ENCODE results near the gene MCC. TPM values are rescaled to one million over a fixed set of nuclear protein-coding genes. Genes with fewer than 3 reads are reported as not detected.

Gene MCC
- total RNA-seq, 1 donor: under 0.01 TPM

- no peak for DNase-seq (ENCODE audit: low read depth in 2 of 3, low spot score in 2 of 3)
These were observed 462.7 kb downstream of the MCC start for GRCh38 chr5:113025596-113025995.

DNA sequence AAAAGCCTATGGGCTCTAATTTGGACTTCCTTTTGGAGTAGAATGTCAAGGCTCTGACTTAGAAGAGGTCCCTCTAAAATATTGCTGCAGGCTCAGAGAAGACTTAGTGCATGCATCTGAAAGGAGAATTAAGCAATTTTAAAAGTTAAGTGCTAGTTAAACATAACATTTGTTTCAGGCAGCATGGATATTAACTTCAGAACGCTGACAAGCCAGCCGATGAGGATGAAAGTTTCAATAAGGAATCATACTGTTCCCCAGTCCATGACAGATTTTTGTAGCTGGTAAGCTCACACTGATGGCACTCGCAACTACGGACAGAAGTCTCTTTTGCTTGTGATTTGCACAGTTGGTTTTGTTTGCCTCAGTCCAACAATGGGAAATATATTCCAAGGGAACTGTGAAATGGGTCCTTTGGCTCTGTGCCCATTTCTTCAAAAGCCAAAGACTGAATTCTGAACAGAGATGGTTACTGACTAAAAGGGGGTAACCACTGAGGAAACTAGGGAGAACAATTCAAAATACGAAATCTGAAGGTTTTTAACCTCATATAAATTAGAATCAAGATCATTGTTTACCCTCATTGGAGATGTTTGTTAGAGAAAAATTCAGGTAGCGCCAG lies 464.1 kb downstream of the MCC start:
- no peak for DNase-seq (ENCODE audit: low read depth in 2 of 3, low spot score in 2 of 3)

- peak; percentile 18 to 56 (median 25) for DNase-seq (ENCODE audit: low read depth in 2 of 3, low spot score in 2 of 3)
These were observed 465.6 kb downstream of the MCC start for GRCh38 chr5:113022661-113023060.

GRCh38 chr5:113020461-113021273 lies 467.6 kb downstream of the MCC start:
- DNase-seq (ENCODE audit: low read depth in 2 of 3, low spot score in 2 of 3): no peak

- DNase-seq (ENCODE audit: low read depth in 2 of 3, low spot score in 2 of 3): no peak
These were observed 470.2 kb downstream of the MCC start for GRCh38 chr5:113017881-113018635.

DNA sequence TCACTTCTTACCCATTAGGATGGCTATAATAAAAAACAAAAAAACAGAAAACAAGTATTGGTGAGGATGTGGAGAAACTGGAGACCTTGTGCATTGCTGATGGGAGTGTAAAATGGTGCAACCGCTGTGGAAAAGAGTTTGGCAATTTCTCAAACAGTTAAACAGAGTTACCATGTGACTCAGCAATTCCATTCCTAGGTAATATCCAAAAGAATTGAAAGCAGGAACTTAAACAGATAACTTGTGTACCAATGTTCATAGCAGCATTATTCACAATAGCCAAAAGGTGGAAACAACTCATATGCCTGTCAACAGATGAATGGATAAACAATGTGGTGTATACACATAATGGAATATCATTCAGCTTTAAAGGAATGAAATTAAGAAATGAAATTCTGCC lies 482.8 kb downstream of the MCC start:
- no peak for DNase-seq (ENCODE audit: low read depth in 2 of 3, low spot score in 2 of 3)

DNA sequence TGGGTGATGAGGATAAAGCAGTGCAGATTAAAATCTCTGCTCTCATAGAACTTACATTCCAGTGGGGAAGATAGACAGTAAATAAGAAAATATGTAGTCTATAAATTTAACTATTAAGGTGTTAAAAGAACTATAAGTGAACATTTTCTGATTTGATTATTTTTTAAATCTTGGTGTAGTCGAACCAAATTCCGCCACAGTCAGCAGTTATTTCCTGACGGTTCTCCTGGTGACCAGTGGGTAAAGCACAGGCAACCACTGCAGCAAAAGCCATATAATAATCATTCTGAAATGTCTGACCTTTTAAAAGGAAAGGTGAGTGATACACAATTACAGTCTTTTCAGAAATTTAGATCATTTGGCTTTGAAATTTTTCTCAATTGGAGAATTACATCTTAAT lies 484.5 kb downstream of the MCC start:
- DNase-seq (ENCODE audit: low read depth in 2 of 3, low spot score in 2 of 3): no peak

DNA sequence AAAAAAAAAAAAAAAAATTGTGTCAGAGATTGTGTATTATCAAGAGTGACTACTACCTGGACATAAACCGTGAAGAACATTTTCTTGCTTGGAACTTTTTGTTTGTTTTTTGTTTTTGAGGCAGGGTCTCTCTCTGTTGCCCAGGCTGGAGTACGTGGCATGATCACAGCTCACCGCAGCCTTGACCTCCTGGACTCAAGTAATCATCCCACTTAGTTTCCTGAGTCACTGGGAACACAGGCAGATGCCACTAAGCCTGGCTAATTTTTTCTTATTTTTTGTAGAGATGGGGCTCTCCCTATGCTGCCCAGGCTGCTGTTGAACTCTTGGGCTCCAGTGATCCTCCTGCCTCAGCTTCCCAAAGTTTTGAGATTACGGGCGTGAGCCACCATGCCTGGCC lies 485.8 kb downstream of the MCC start:
- DNase-seq (ENCODE audit: low read depth in 2 of 3, low spot score in 2 of 3): no peak

- no peak for DNase-seq (ENCODE audit: low read depth in 2 of 3, low spot score in 2 of 3)
These were observed 487.8 kb downstream of the MCC start for GRCh38 chr5:113000466-113000865.

DNA sequence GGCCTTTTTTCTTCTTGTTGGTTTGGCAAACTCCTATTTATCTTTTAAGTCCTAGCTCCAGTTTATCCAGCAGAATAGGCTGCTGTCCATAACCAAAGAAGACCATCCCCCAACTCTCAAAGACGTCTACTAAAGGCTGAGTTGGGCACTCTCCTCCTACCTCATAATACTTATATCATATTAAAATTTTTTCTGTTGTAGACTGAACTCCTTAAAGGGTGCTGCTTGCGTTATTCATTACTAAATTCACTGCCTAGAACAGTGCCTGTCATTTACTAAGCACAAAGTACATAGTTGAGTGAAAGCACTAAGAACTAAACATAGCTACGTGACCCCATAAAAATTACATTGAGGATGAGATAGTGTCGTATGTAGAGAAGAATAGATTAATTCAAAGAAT lies 490.0 kb downstream of the MCC start:
- DNase-seq (ENCODE audit: low read depth in 2 of 3, low spot score in 2 of 3): no peak

GRCh38 chr5:112996830-112997374 lies 491.4 kb downstream of the MCC start:
- DNase-seq (ENCODE audit: low read depth in 2 of 3, low spot score in 2 of 3): no peak

DNA sequence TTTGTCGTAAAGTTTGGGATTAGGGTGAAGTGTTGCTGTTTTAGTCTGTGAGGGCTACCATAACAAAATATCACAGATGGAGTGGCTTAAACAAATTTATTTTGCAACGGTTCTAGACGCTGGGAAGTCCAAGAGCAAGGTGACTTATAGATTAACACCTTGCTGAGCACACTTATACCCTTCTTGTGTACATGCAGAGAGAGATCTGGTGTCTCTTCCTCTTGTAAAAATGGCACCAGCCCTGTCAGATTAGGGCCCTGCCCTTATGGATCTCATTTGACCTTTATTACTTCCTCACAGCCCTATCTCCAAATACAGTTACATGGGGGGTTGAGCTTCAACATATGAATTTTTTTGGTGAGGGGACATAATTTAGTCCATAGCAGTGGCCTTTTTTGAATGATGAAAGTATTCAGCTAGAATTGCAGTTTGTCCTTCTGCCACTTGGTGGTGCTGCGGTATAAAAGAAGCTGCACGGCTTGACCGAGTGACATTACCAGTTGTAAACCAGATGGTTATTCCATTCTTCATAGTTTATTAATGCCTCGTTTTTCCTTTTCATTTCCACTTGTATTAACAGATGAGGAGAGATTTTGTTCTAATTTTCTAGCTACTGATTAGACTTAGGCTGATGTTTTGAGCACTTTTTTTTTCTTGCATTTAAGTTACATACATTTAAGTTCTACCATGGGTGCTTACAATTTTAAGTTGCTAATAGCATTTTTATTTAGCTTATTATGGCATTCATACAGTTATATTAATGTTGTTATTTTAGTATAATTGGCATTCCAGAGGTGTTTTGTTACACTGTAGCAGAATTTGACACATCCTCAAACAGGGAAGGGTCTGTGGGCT lies 492.3 kb downstream of the MCC start:
- peak; percentile 49 to 79 (median 53) for DNase-seq (ENCODE audit: low read depth in 2 of 3, low spot score in 2 of 3)

- DNase-seq (ENCODE audit: low read depth in 2 of 3, low spot score in 2 of 3): no peak
These were observed 502.0 kb downstream of the MCC start for GRCh38 chr5:112986224-112986623.

DNA sequence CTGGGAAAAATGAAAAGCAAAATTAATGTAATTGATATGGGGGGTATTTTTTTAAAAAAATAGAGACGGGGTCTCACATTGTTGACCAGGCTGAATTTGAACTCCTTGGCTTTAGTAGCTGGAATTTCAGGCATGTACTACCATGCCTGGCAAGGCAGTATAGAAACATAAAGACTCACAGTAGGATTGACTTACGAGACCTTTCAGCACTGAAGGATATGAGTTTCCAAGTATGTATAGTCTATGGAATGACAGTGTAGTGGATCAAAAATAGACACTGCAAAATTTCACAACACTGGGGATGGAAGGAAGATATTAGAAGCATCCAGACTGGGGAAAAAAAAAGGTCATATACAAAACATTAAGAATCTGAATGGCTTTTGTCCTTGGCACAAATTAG lies 504.9 kb downstream of the MCC start:
- no peak for DNase-seq (ENCODE audit: low read depth in 2 of 3, low spot score in 2 of 3)

GRCh38 chr5:112979723-112980122 lies 508.5 kb downstream of the MCC start:
- DNase-seq (ENCODE audit: low read depth in 2 of 3, low spot score in 2 of 3): no peak

- no peak for DNase-seq (ENCODE audit: low read depth in 2 of 3, low spot score in 2 of 3)
These were observed 509.4 kb downstream of the MCC start for GRCh38 chr5:112978836-112979235.

- no peak for DNase-seq (ENCODE audit: low read depth in 2 of 3, low spot score in 2 of 3)
These were observed 510.8 kb downstream of the MCC start for GRCh38 chr5:112977440-112977861.

DNA sequence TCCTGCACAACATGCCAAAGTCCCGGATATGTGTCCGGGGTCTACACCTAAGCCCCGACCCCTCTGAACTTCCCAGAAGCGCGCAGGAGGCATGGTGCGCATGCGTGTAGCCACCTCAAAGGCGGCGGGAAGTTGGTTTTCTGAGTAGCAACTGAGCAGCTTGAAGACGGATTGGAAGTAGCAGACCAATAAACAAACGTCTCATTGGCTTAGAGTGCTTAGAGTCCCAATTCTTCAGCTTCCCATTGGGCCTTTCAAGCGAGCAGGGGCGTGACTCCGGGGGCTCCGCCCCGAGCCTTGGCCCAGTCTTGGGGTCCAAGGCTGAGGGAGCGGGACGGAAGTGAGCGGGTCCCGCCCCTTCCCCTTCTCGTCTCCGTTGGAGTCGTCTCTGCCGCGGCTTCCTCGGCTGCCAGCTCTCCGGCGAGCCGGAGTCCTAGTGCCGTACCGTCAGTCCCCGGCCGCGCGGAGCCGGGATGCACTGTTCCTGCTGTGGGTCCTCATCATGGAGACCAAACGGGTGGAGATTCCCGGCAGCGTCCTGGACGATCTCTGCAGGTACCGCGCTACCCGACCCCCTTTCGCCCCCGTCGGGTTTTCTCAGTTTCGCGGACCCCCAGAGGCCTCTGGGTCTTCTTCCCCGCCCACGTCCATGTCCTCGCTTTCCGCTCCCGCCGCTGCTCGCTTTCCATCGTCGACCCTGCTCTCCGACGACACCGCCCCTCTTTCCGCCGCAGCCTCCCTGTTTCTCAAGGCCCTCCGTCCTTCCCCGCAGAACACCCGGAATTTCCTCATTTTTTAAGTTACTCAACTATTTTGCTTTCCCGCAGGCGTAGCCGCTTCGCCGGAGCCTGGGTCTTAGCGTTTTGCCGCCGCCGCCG lies 511.6 kb downstream of the MCC start, which contains the start of gene DCP2:
TSS of gene DCP2 (plus strand) at position 367 of the 878 bp plus-strand sequence. CDS start at position 503, 136 bp downstream.
- peak; percentile 85 to 99 (median 98) for DNase-seq (ENCODE audit: low read depth in 2 of 3, low spot score in 2 of 3)

DNA sequence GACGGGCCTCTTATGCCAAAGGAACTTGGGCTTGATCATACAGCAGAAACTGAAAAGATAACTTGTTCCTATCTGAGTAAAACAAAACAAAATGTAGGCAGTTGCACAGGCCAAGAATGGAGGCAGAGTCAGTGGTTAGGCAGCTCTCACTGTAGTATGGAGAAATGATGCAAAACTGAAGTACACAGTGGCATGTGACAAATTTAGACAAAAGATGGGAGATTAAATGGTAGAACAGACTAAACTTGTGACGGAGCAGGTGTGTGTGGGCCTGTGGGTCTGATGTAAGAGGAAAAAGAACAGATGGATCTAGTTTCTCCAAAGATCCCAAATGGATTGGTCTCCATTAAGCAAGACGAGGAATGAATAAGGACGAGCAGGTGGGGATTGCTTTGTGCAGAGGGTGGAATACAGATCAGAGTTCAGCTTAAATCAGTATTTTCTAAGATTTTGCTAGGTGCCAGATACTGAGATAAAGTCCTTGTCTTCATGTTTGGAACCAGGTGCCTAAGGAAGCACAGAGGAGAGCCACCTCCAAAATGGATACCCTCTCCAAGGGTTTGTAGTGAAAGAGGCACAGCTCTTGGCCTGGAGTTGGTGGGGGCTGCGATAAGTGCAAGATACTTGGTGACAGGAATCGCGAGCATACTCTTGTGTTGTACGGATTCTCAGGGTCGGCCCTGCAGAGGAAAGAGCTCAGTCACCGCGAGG lies 512.4 kb downstream of the MCC start:
- no peak for DNase-seq (ENCODE audit: low read depth in 2 of 3, low spot score in 2 of 3)

Measured in hematopoietic multipotent progenitor cell (in vitro differentiated cells).